Measurements from ENCODE around the gene ASPSCR1. TPM values are rescaled to one million over a fixed set of nuclear protein-coding genes. Genes with fewer than 3 reads are reported as not detected.

ASPSCR1 gene
- total and polyA plus RNA-seq, 2 of the 13 experiments (the other 11 are each of a cell fraction or from before 2014, with no cell fraction given): 274 to 314 TPM

DNA sequence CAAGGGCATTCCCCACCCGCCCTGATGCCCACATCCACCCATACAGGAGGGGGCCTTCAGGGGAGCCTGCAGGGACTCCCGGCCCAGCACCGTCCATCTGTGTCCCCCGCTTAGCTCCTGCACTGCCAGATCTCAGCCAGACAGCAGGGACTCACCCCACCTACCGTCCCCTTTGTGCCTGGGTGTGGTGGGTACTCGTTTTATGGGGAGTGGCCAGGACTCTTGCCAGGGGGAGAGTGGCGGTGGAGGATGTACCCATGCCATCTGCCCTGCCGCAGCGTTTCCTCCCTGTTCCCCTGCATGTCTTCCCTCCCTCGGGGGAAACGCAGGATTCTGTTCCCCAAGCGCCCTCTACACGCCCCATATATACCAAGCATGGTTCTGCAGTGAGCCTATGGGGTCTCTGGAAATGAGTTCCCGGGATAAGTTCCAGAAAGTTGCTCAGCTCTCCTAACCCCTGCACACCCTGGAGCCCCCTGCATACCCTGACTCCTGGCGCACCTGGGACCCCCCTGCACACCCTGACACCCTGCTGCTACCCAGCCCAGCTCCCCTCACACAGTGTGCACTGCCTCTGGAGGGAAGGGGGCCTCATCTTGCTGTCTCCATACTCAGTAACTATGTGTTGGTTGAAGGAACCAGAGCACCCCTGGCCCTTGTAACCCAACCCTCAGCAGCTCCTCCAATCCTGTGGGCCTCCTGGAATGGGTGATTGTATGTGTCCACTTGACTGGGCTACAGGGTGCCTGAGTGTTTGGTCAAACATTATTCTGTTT is 45.7 kb upstream of the ASPSCR1 start (continued):
- TF ChIP-seq, protein P1, sequence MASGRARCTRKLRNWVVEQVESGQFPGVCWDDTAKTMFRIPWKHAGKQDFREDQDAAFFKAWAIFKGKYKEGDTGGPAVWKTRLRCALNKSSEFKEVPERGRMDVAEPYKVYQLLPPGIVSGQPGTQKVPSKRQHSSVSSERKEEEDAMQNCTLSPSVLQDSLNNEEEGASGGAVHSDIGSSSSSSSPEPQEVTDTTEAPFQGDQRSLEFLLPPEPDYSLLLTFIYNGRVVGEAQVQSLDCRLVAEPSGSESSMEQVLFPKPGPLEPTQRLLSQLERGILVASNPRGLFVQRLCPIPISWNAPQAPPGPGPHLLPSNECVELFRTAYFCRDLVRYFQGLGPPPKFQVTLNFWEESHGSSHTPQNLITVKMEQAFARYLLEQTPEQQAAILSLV (CRISPR knock-in tag; IDR thresholded peaks at IDR 0.05; ENCODE audit: borderline replicate concordance): no peak; the same call in 1 of the 2 replicates
- TF ChIP-seq ZNF616 (CRISPR knock-in tag; IDR thresholded peaks at IDR 0.05; ENCODE audit: low read depth) (no peak), ZNF225 (CRISPR knock-in tag; IDR thresholded peaks at IDR 0.05) (no peak), MTA1 (CRISPR knock-in tag; IDR thresholded peaks at IDR 0.05; ENCODE audit: borderline replicate concordance) (0 out of 2 replicates have a peak, but pooled peaks have one; percentile 17), ZNF713 (CRISPR knock-in tag; IDR thresholded peaks at IDR 0.05) (no peak), TOE1 (CRISPR knock-in tag; IDR thresholded peaks at IDR 0.05) (no peak), SNRNP70 (IDR thresholded peaks at IDR 0.05; ENCODE audit: low read depth, low read length) (no peak), ZNF121 (CRISPR knock-in tag; IDR thresholded peaks at IDR 0.05) (no peak), SALL1 (CRISPR knock-in tag; IDR thresholded peaks at IDR 0.05) (peak; percentile 30; the same call in 1 of the 2 replicates), ZNF510 (CRISPR knock-in tag; IDR thresholded peaks at IDR 0.05; ENCODE audit: low read depth) (0 out of 2 replicates have a peak, but pooled peaks have one; percentile 30), MYC (CRISPR knock-in tag; IDR thresholded peaks at IDR 0.05; ENCODE audit: borderline replicate concordance) (no peak), RFX3 (CRISPR knock-in tag; IDR thresholded peaks at IDR 0.05) (no peak), ZNF253 (CRISPR knock-in tag; IDR thresholded peaks at IDR 0.05; ENCODE audit: borderline replicate concordance) (0 out of 2 replicates have a peak, but pooled peaks have one; percentile 5), FLYWCH1 (CRISPR knock-in tag; IDR thresholded peaks at IDR 0.05) (0 out of 2 replicates have a peak, but pooled peaks have one; percentile 65)
- TF ChIP-seq, protein P2, sequence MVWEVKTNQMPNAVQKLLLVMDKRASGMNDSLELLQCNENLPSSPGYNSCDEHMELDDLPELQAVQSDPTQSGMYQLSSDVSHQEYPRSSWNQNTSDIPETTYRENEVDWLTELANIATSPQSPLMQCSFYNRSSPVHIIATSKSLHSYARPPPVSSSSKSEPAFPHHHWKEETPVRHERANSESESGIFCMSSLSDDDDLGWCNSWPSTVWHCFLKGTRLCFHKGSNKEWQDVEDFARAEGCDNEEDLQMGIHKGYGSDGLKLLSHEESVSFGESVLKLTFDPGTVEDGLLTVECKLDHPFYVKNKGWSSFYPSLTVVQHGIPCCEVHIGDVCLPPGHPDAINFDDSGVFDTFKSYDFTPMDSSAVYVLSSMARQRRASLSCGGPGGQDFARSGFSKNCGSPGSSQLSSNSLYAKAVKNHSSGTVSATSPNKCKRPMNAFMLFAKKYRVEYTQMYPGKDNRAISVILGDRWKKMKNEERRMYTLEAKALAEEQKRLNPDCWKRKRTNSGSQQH (CRISPR knock-in tag; IDR thresholded peaks at IDR 0.05; ENCODE audit: low read depth): no peak
- TF ChIP-seq, protein P3, sequence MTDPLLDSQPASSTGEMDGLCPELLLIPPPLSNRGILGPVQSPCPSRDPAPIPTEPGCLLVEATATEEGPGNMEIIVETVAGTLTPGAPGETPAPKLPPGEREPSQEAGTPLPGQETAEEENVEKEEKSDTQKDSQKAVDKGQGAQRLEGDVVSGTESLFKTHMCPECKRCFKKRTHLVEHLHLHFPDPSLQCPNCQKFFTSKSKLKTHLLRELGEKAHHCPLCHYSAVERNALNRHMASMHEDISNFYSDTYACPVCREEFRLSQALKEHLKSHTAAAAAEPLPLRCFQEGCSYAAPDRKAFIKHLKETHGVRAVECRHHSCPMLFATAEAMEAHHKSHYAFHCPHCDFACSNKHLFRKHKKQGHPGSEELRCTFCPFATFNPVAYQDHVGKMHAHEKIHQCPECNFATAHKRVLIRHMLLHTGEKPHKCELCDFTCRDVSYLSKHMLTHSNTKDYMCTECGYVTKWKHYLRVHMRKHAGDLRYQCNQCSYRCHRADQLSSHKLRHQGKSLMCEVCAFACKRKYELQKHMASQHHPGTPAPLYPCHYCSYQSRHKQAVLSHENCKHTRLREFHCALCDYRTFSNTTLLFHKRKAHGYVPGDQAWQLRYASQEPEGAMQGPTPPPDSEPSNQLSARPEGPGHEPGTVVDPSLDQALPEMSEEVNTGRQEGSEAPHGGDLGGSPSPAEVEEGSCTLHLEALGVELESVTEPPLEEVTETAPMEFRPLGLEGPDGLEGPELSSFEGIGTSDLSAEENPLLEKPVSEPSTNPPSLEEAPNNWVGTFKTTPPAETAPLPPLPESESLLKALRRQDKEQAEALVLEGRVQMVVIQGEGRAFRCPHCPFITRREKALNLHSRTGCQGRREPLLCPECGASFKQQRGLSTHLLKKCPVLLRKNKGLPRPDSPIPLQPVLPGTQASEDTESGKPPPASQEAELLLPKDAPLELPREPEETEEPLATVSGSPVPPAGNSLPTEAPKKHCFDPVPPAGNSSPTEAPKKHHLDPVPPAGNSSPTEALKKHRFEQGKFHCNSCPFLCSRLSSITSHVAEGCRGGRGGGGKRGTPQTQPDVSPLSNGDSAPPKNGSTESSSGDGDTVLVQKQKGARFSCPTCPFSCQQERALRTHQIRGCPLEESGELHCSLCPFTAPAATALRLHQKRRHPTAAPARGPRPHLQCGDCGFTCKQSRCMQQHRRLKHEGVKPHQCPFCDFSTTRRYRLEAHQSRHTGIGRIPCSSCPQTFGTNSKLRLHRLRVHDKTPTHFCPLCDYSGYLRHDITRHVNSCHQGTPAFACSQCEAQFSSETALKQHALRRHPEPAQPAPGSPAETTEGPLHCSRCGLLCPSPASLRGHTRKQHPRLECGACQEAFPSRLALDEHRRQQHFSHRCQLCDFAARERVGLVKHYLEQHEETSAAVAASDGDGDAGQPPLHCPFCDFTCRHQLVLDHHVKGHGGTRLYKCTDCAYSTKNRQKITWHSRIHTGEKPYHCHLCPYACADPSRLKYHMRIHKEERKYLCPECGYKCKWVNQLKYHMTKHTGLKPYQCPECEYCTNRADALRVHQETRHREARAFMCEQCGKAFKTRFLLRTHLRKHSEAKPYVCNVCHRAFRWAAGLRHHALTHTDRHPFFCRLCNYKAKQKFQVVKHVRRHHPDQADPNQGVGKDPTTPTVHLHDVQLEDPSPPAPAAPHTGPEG (CRISPR knock-in tag; IDR thresholded peaks at IDR 0.05): 0 out of 2 replicates have a peak, but pooled peaks have one; percentile 0
- TF ChIP-seq, protein P4, sequence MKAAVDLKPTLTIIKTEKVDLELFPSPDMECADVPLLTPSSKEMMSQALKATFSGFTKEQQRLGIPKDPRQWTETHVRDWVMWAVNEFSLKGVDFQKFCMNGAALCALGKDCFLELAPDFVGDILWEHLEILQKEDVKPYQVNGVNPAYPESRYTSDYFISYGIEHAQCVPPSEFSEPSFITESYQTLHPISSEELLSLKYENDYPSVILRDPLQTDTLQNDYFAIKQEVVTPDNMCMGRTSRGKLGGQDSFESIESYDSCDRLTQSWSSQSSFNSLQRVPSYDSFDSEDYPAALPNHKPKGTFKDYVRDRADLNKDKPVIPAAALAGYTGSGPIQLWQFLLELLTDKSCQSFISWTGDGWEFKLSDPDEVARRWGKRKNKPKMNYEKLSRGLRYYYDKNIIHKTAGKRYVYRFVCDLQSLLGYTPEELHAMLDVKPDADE (CRISPR knock-in tag; IDR thresholded peaks at IDR 0.05): no peak
- TF ChIP-seq, protein P5, sequence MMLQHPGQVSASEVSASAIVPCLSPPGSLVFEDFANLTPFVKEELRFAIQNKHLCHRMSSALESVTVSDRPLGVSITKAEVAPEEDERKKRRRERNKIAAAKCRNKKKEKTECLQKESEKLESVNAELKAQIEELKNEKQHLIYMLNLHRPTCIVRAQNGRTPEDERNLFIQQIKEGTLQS (CRISPR knock-in tag; IDR thresholded peaks at IDR 0.05): no peak
